Inferior parietal cortex (tissue), 1 donor: Measurements from ENCODE around the gene C3orf52.

ENCODE experiments used
- DNase-seq: peaks from one replicate; pipeline ENCODE4 v3.0.0-alpha.2; 2016; ENCODE audit errors: extremely low spot score

C3orf52 gene

DNA sequence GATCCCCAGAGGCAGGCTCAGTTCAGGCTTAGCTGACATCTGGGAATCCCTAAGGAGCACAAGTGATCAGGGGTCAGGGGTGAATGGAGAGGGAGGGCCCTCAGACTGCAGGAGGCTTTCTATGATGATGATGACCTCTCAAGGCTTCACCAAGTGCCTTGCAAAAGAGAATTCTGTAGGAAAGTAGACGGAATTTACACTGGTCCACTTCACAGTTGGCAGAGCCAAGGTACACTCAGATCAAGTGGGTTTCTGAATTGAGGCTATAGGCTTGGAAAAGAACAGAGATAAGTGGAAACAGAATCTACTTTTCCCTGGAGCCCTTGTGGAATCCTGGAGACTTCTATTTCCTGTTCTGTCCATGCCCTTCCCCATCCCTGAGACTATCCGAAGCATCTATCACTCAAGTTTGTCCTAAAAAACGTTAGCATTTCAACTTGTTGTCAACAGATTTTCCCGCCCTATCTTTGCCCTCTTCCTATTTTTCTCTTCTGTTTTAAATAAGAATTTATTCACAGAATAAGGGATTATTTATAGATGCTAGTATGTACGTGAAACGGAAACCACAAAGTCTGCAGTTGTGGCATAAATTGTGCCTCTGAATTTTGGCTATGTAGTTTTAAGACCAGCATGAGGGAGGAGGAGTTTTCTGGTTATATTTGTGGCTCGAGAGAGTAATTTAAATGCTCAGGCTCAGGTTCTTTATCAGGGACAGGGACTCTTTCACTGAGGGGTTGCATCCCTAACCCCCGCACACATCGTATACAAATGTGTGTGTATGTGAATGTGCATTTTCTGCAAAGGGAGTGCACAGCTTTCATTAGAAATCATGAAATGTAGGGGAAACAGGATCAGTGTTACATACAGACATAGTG lies 34.0 kb downstream of the C3orf52 start:
- no peak for DNase-seq

GRCh38 chr3:112121577-112122547 lies 35.7 kb downstream of the C3orf52 start:
- no peak for DNase-seq

DNA sequence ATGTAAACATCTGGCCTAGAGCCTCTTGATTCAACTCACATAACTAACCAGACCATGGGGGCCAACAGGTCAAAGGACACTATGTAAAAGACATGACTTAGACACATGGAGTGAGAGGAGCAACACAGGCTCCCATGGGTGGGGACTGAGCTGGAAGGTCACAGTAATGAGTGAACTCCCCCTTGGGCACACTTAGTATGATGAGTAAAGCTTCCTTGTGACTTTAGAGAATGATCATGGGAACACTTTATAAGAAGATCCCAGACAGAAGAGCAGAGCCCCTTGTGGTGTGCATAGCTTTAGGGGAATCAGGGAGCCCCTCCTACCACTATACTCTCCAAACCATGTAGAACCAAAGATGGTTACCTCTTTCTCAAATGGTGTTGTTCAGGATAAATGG lies 36.7 kb downstream of the C3orf52 start:
- DNase-seq = no peak

- no peak for DNase-seq
These were observed 37.4 kb downstream of the C3orf52 start for GRCh38 chr3:112123548-112123947.

DNA sequence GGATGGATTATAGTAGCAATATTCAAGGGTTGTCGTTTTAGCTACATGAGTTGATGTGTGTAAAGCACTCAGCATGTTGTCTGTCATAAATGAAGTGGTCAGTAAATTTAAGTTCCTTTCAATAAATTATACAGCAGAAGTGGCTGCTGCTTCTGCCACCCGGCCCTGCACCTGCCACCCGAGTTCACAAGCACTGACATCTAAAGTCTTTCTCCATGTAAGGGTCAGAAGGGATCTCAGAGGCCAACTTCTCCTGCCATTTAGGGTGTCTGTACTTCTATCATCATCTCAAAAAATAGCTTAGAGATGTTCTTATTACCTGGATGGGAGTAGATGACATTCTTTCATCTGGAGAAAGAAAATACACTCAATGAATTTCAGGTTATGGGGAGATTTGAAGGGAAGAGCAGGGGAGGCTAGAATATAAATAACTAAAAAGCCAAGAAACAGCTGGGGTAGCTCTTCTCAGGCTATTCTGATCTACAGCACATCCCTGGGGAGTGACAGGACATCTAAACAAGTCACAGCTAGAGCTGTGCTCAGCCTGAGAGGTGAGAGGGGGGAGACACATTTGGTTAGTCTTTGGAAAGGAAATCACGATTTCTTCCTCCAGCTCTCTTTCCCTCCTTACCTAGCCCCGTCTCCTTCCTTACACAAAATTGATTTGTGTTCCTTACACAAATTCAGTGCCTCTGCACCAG lies 38.9 kb downstream of the C3orf52 start:
- no peak for DNase-seq

DNA sequence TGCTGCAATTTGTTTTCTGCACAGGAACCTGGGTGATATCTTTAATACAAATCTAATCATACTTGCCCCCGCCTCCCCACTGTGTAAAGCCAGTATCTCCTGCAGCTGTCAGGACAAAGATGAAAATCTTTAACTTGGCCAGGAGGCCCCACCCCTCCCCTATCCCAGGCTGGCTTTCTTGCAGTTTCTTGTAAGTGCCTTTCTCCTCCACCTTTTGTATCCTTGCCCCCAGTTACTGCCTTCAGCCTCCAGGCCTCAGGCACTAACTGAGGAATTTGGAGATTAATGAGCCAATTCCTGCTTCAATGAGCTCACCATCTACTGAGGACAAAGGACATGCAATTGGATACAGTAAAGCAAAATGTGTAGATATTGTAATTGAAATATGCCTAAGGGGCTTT lies 40.3 kb downstream of the C3orf52 start:
- DNase-seq = no peak

DNA sequence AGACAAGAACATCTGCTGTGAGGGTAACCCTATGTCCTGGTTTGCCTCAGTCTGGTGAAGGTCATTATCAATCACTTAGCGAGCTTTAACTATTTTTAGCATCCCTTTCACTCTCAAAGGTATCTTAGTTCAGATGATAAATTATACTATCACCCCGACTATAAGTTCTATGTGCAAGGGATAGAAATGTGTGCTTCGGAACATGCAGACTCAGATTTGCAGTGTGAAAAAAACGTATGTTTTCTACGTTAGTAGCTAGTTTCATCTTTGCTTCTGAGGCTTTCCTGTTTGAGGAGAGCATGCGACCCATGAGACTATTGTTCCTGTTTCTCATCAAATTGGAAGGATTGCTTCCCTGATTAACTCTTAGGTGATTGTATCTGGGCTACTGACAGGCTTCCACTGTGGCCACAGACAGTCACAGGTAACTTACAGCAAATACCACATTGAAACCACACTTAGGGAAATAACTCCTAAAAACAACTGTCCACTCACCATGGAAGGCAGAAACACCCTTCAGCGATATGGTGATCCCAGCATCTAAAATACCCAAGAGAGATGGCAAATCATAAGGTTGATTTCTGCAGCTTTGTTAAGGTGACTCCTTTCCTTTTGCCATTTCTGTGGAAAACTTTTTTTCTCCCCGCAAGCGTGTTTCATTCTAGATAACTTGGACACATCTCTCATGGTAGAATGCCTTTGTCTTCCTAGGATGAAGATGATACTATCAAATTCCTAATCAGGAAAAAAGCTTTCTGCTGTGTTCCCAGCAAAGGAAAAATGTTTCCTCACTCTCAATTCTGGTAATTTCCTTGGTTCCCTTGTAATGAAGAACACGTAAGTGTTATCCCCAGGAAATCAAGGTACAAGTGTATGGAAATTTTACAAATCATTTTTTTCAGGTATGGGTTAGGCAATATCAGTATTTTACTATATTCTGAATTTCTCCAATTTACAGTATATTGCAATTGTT lies 41.6 kb downstream of the C3orf52 start:
- no peak for DNase-seq

DNA sequence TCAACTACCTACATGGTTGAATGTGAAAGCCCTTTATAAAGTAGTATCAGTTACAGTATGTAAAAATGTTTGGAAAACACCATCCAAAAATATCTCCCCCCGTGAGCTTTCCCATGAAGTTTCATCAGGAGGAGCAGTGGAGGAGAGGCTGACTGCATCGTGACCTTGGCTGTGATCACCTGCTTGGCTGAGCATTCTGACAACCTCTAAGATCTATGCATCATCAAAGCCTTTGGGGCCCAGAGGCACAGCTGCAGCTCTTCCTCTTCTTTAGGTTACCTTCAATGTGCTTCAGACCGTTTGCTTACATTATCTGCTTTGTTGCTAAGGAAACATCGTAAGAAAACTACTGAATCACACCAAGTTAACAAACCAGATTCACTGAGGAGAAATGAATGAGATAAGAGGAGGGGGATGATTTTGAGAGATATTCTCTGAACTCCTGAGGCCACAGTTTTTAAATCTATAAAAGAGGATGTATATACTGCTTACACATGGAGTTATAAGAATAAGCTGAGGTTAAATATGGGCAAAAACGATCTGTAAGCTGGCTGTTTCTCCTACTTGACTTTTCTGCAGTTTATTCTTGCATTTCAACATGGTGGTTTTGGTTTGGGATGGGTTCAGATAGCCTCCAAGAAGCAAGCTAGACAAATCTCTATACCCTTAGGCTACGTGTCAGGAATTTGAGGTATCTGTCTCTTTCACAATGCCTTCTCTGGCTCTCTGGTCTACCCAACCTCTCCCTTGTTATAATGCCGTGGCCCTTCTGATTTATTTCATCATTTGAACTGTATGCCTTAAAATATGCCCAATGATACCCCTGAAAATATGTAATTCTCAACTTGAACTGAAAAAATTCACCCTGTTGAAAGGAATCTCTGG lies 42.9 kb downstream of the C3orf52 start:
- DNase-seq = no peak

GRCh38 chr3:112129925-112130637 lies 43.9 kb downstream of the C3orf52 start:
- no peak for DNase-seq

GRCh38 chr3:112130638-112130993 lies 44.4 kb downstream of the C3orf52 start:
- no peak for DNase-seq

DNA sequence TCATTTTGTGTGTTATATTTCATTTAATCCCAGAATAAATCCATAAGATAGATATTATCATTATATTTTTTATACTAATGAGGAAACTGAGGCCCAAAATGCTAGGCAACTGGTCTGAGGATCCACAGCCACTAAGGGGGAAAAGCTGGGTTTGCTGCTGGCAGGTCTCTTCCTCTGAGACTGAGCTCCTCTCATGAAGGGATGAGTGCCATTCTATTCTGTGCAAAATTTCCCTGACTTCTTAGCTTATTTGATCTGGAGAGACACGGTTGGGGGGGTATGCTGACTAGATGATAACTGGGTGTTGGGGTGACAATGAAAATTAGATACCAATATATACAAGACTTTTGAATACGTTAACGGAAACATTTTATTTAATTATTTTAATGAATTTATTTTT lies 44.9 kb downstream of the C3orf52 start:
- no peak for DNase-seq

DNA sequence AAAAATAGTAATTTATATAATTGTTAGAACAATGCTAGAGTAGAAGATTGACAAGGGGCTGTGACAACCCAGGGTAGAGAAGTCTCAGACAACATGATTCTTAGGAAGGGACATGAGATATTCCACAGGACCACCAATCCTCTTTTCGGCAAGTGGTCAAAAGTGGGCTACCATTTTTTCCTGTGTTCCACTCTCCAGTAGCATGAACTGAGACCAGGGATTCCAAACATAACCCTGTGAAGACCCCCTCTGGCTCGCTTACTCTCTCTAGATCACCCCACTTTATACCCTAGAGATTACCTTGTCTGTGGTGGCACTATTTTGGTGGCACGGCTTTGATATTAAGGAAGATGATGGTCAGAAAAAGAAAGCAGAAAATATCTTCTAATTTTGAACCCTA lies 45.9 kb downstream of the C3orf52 start:
- DNase-seq = no peak

DNA sequence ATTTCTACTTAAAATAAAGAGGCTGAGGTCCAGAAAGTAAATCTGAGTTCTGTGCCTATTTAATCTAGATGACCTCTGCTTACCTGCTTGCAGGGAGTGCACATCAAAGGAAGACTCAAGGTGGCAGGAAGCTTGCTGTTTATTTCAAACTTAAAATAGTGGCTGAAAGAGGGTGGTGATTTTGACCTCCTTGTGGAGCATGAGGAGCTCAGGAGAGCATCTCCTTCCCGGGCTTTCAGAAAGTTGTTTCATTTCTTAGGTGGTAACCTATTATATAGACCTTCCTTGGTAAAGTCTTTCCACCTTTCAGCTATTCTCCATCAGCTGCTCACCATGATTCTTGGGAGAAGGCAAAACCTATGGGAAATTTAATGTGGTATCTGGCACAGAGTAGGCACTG lies 46.4 kb downstream of the C3orf52 start:
- DNase-seq = no peak

DNA sequence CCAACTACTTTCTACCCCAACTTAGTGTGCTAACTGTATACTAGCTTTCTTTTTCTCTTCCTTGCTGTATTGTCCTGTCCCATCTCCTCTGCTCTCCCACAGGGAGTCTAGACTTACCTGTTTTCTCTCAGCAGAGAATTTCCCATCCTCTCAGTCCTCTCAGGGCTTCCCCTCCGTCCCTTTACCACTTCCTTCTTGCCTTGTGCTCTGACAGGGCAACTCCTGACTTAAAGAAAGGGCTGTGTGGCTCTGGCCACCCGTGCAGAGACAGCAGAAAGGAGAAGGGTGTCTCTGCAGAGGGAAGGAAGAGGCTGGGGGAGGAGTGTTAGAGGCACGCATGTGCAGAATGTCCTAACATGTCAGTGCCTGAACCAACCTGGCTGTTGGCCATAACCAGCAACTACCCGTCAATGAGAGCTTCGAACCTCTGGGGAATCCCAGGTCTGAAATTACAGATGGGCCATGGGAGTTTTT lies 46.8 kb downstream of the C3orf52 start, which contains the start of gene GCSAM:
GCSAM (minus strand) TSS at position 274 of the 474 bp plus-strand sequence; CDS start at position 146, 128 bp downstream.
- DNase-seq = no peak

- no peak for DNase-seq
These were observed 47.6 kb downstream of the C3orf52 start for GRCh38 chr3:112133626-112134334.

GRCh38 chr3:112134335-112135124 lies 48.3 kb downstream of the C3orf52 start:
- DNase-seq = no peak

DNA sequence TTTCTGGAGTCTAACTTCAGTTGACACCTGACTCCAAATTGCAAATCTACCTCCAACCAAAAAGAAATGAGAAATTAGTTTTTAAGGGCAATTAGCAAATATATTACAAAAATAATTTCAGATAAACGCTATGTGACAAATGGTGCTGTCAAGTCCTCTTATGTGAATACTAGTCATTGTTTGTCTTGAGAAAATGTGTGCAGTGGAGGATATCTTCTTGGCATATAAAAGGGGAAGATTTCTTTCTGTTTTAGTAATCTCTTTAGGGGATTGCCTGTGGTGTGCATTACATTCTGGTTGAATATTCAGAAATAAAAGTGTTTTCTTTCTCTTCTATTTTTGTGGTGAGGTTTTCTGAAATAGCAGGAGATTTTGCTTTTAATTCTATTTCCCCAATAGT lies 49.9 kb downstream of the C3orf52 start:
- no peak for DNase-seq
